ENCODE results near the gene ANO8. TPM values are rescaled to one million over a fixed set of nuclear protein-coding genes. Genes with fewer than 3 reads are reported as not detected.

The ANO8 gene
- total and polyA plus RNA-seq, 7 donors: 0.46 to 10.5 (median 2.5) TPM

DNA sequence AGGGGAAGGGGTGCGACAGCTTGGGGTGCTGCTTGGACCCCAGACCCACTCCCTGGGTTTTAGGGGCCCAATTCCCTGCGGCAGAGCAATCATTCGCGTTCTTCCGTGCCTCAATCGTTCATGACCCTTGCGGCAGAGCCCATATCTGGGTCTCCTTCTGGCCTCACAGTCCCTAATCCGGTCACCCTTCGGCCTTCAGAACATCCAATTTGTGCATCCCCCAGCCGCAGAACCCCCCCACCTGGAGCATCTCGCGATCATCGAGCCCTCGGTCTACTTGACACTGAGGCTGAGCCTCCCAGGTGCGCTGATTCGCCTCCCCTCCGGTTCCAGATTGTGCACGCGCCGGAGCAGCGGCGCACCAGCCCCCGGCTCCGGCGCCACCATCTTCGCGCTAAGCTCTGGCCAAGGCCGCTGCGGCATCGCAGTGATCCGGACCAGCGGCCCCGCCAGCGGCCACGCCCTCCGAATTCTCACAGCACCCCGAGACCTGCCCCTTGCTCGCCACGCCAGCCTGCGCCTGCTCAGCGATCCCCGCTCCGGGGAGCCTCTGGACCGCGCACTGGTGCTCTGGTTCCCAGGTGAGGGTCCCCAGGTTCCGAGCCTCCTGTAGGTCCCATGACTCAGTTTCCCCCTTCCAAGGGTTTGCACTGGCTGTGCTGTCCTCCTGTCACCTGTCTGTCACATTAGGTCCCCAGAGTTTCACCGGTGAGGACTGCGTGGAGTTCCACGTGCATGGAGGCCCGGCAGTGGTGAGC, 3.2 kb upstream of the ANO8 start:
- Histone ChIP-seq H3K4me1 (peaks cover 0 to 45% (median 38%) of the 10 kb centered on the region in 4 donors), H3K27ac (peak overlapping the region; percentile 83 to 96 (median 90)), H3K36me3 (peaks cover 0 to 17% (median 0%) of the 10 kb centered on the region in 4 donors), H3K4me3 (peak overlapping the region; percentile 45 to 81 (median 66)), H3K9me3 (no peaks in the 10 kb centered on the region), H3K27me3 (peaks cover 0 to 1% (median 0%) of the 10 kb centered on the region in 3 donors)
- DNase-seq: no peak
- intact Hi-C loops (cut with DNase I): loop anchor here (2.0 kb wide), 1 partner anchor 131 kb away; no protein-coding TSS in a partner anchor
- TF ChIP-seq EP300 (IDR thresholded peaks at IDR 0.05) (no peak), POLR2AphosphoS5 (IDR thresholded peaks at IDR 0.05) (no peak), CTCF (IDR thresholded peaks at IDR 0.05) (no peak), POLR2A (IDR thresholded peaks at IDR 0.05) (no peak)
- 7 to 8% methylated on average over 50 of the region's 50 CpGs for WGBS, 2 donors

- WGBS, 2 donors: 0 to 1% methylated on average over 41 of the region's 41 CpGs
- peaks cover 0 to 12% (median 0%) of the 10 kb centered on the region in 4 donors for H3K36me3 ChIP-seq
- DNase-seq: peak; percentile 99
- peaks cover 0 to 45% (median 38%) of the 10 kb centered on the region in 4 donors for H3K4me1 ChIP-seq
- peaks cover 0 to 9% (median 0%) of the 10 kb centered on the region in 3 donors for H3K27me3 ChIP-seq
- TF ChIP-seq POLR2A (IDR thresholded peaks at IDR 0.05) (peak in 1 of 2 donors; percentile 16), POLR2AphosphoS5 (IDR thresholded peaks at IDR 0.05) (peak; percentile 29 to 76 (median 57)), CTCF (IDR thresholded peaks at IDR 0.05) (no peak)
- intact Hi-C loops (cut with DNase I): loop anchor here (2.0 kb wide), 1 partner anchor 132 kb away; no protein-coding TSS in a partner anchor
- H3K4me3 ChIP-seq: peak within 1 kb of the TSS; percentile 52 to 81 (median 66)
- no peaks in the 10 kb centered on the region for H3K9me3 ChIP-seq
- H3K27ac ChIP-seq: peak within 1 kb of the TSS; percentile 83 to 96 (median 90)
These were observed 2.4 kb upstream of the ANO8 start, which contains the start of gene GTPBP3 for GRCh38 chr19:17336872-17337674. Gene GTPBP3 (plus strand): TSS chr19:17337553. CDS start chr19:17337612, 59 bp downstream.

GRCh38 chr19:17335575-17335974, 920 bp upstream of the ANO8 start:
- DNase-seq: no peak
- Histone ChIP-seq H3K4me3 (peak overlapping the region in 1 of 4 donors; percentile 73), H3K27me3 (peaks cover 0 to 22% (median 8%) of the 10 kb centered on the region in 3 donors), H3K4me1 (peaks cover 0 to 45% (median 38%) of the 10 kb centered on the region in 4 donors), H3K9me3 (no peaks in the 10 kb centered on the region), H3K36me3 (peaks cover 0 to 5% (median 0%) of the 10 kb centered on the region in 4 donors), H3K27ac (peak overlapping the region in 3 of 4 donors; percentile 70 to 96 (median 76))
- 46 to 68% methylated on average over 10 of the region's 10 CpGs for WGBS, 2 donors
- intact Hi-C loops (cut with DNase I): loop anchor here (2.0 kb wide), 1 partner anchor 31 kb away; the partner anchor contains the start of gene MRPL34
- TF ChIP-seq POLR2A (IDR thresholded peaks at IDR 0.05): no peak
- TF ChIP-seq POLR2AphosphoS5 (IDR thresholded peaks at IDR 0.05): no peak
- no peak for TF ChIP-seq CTCF (IDR thresholded peaks at IDR 0.05)
- TF ChIP-seq EP300 (IDR thresholded peaks at IDR 0.05): no peak

- Histone ChIP-seq H3K4me3 (peak overlapping the region; percentile 62 to 79 (median 69)), H3K27ac (peak overlapping the region; percentile 66 to 76 (median 71)), H3K9me3 (no peaks in the 10 kb centered on the region), H3K36me3 (peaks cover 0 to 8% (median 0%) of the 10 kb centered on the region in 4 donors), H3K4me1 (peaks cover 0 to 52% (median 45%) of the 10 kb centered on the region in 4 donors), H3K27me3 (peaks cover 3 to 40% (median 24%) of the 10 kb centered on the region in 3 donors)
- no peak for DNase-seq
- TF ChIP-seq POLR2AphosphoS5 (IDR thresholded peaks at IDR 0.05) (no peak), CTCF (IDR thresholded peaks at IDR 0.05) (no peak), EP300 (IDR thresholded peaks at IDR 0.05) (no peak), POLR2A (IDR thresholded peaks at IDR 0.05) (no peak)
- whole genome bisulfite sequencing, 2 donors: 41 to 44% methylated on average over 52 of the region's 52 CpGs
- intact Hi-C loops (cut with DNase I): loop anchor here (2.0 kb wide), 1 partner anchor 29 kb away; the partner anchor contains the start of gene MRPL34
These were observed 843 bp downstream of the ANO8 start for GRCh38 chr19:17333611-17334413.
